Measurements from ENCODE around the gene MYPN. TPM values are rescaled to one million over a fixed set of nuclear protein-coding genes. Genes with fewer than 3 reads are reported as not detected.
A peak's percentile ranks its signal among the peaks of the same experiment; 100 is the strongest.

The MYPN gene
- polyA plus RNA-seq, 2 of the 4 experiments (the other 2 are of a cell fraction): 1.5 to 2.1 TPM

DNA sequence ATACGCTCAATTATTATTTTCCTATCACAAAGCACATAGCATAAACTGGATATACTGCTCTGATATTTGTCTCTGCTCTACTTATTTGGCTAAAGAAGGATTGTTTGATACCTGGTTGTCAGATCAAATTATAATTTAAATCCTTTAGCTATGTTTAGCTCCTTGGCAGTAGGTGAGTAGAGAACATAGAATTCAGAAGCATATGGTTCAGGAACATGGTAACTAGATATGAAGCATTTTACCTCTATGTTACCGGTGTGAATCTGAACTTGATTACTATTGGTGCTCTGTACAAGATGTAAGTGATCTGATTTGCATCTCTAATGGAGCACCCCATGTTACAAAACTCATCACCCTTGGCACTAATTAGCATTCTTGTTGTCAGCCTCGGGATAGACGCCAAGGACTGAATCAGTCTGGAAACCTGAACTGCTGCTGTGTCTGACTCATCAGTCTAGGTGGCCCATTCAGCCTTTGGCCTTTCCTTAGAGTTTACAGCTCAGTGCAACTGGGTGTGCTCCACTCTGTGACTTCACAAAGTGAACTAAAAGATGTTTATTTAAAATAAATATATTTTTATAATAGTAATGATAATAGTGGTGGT, 12.3 kb upstream of the MYPN start (continued):
- TF ChIP-seq FOXS1 (CRISPR knock-in tag; IDR thresholded peaks at IDR 0.05) (no peak), FOSB (CRISPR knock-in tag; IDR thresholded peaks at IDR 0.05) (no peak), CHD4 (IDR thresholded peaks at IDR 0.05; ENCODE audit: borderline replicate concordance) (no peak), ZC3H11A (IDR thresholded peaks at IDR 0.05) (no peak), JUNB (IDR thresholded peaks at IDR 0.05) (peak; percentile 83), TFCP2L1 (CRISPR knock-in tag; IDR thresholded peaks at IDR 0.05) (no peak), RCOR1 (IDR thresholded peaks at IDR 0.05; ENCODE audit: low read depth, low read length) (no peak), FOSL2 (IDR thresholded peaks at IDR 0.05) (peak; percentile 80), FOSL2 (CRISPR knock-in tag; IDR thresholded peaks at IDR 0.05) (peak; percentile 88), POLR2AphosphoS2 (conservative IDR thresholded peaks at IDR 0.05; ENCODE audit: low read length) (no peak), MYC (IDR thresholded peaks at IDR 0.05; ENCODE audit: borderline replicate concordance, low read length) (no peak), RFX5 (IDR thresholded peaks at IDR 0.05) (no peak), PHF8 (IDR thresholded peaks at IDR 0.05; ENCODE audit: borderline replicate concordance, low read depth) (no peak), EP300 (IDR thresholded peaks at IDR 0.05) (peak in 1 of 2 experiments; percentile 63; a peak in 1 of 5 replicates), CEBPB (IDR thresholded peaks at IDR 0.05) (peak in 1 of 2 experiments; percentile 70; a peak in 2 of 4 replicates), RAD21 (conservative IDR thresholded peaks at IDR 0.05 in 1 of 2, IDR thresholded peaks at IDR 0.05 in 1 of 2) (0 out of 5 replicates have a peak, but pooled peaks of 1 of the 2 experiments have one; percentile 16), TP53 (CRISPR knock-in tag; IDR thresholded peaks at IDR 0.05) (no peak), KDM5A (IDR thresholded peaks at IDR 0.05) (no peak), POLR2A (IDR thresholded peaks at IDR 0.05; ENCODE audit: low read length) (no peak), EHF (CRISPR knock-in tag; IDR thresholded peaks at IDR 0.05) (no peak), RARB (CRISPR knock-in tag; IDR thresholded peaks at IDR 0.05) (no peak), HOXA7 (CRISPR knock-in tag; IDR thresholded peaks at IDR 0.05) (no peak), HEYL (CRISPR knock-in tag; IDR thresholded peaks at IDR 0.05) (no peak), NPAS2 (CRISPR knock-in tag; IDR thresholded peaks at IDR 0.05; ENCODE audit: borderline replicate concordance) (no peak), ESRRA (IDR thresholded peaks at IDR 0.05; ENCODE audit: borderline replicate concordance, low read length) (no peak), CBX8 (IDR thresholded peaks at IDR 0.05) (no peak)
- TF ChIP-seq, protein P1, sequence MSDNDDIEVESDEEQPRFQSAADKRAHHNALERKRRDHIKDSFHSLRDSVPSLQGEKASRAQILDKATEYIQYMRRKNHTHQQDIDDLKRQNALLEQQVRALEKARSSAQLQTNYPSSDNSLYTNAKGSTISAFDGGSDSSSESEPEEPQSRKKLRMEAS (IDR thresholded peaks at IDR 0.05): peak; percentile 70
- TF ChIP-seq, protein P2, sequence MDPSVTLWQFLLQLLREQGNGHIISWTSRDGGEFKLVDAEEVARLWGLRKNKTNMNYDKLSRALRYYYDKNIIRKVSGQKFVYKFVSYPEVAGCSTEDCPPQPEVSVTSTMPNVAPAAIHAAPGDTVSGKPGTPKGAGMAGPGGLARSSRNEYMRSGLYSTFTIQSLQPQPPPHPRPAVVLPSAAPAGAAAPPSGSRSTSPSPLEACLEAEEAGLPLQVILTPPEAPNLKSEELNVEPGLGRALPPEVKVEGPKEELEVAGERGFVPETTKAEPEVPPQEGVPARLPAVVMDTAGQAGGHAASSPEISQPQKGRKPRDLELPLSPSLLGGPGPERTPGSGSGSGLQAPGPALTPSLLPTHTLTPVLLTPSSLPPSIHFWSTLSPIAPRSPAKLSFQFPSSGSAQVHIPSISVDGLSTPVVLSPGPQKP (IDR thresholded peaks at IDR 0.05; ENCODE audit: low read depth, low read length): no peak
- TF ChIP-seq, protein P3, sequence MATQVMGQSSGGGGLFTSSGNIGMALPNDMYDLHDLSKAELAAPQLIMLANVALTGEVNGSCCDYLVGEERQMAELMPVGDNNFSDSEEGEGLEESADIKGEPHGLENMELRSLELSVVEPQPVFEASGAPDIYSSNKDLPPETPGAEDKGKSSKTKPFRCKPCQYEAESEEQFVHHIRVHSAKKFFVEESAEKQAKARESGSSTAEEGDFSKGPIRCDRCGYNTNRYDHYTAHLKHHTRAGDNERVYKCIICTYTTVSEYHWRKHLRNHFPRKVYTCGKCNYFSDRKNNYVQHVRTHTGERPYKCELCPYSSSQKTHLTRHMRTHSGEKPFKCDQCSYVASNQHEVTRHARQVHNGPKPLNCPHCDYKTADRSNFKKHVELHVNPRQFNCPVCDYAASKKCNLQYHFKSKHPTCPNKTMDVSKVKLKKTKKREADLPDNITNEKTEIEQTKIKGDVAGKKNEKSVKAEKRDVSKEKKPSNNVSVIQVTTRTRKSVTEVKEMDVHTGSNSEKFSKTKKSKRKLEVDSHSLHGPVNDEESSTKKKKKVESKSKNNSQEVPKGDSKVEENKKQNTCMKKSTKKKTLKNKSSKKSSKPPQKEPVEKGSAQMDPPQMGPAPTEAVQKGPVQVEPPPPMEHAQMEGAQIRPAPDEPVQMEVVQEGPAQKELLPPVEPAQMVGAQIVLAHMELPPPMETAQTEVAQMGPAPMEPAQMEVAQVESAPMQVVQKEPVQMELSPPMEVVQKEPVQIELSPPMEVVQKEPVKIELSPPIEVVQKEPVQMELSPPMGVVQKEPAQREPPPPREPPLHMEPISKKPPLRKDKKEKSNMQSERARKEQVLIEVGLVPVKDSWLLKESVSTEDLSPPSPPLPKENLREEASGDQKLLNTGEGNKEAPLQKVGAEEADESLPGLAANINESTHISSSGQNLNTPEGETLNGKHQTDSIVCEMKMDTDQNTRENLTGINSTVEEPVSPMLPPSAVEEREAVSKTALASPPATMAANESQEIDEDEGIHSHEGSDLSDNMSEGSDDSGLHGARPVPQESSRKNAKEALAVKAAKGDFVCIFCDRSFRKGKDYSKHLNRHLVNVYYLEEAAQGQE (IDR thresholded peaks at IDR 0.05): no peak
- TF ChIP-seq, protein P4, sequence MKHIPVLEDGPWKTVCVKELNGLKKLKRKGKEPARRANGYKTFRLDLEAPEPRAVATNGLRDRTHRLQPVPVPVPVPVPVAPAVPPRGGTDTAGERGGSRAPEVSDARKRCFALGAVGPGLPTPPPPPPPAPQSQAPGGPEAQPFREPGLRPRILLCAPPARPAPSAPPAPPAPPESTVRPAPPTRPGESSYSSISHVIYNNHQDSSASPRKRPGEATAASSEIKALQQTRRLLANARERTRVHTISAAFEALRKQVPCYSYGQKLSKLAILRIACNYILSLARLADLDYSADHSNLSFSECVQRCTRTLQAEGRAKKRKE (CRISPR knock-in tag; IDR thresholded peaks at IDR 0.05; ENCODE audit: low read depth): no peak
- TF ChIP-seq, protein P5, sequence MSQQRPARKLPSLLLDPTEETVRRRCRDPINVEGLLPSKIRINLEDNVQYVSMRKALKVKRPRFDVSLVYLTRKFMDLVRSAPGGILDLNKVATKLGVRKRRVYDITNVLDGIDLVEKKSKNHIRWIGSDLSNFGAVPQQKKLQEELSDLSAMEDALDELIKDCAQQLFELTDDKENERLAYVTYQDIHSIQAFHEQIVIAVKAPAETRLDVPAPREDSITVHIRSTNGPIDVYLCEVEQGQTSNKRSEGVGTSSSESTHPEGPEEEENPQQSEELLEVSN (IDR thresholded peaks at IDR 0.05; ENCODE audit: borderline replicate concordance, low read depth): no peak
